GM12873 (cell line): Measurements from ENCODE around the gene KRTCAP2.

Source experiments
- CTCF ChIP-seq: IDR thresholded peaks from 2 replicates; pipeline ENCODE4 v1.5.1; 2012; ENCODE audit warnings: low read depth, mild to moderate bottlenecking, moderate library complexity, low read length, control low read depth; ENCODE audit not compliant: insufficient read depth; ENCODE audit errors: missing control alignments

The KRTCAP2 gene

GRCh38 chr1:155168456-155169210 lies 4.5 kb downstream of the KRTCAP2 start:
- TF ChIP-seq CTCF = no peak

GRCh38 chr1:155167166-155168104 lies 5.7 kb downstream of the KRTCAP2 start:
- peak; percentile 96 for TF ChIP-seq CTCF

- TF ChIP-seq CTCF = no peak
Measured at GRCh38 chr1:155166471-155167165, 6.5 kb downstream of the KRTCAP2 start.

- TF ChIP-seq CTCF = no peak
Measured at GRCh38 chr1:155166051-155166470, 7.0 kb downstream of the KRTCAP2 start.

- TF ChIP-seq CTCF = no peak
Measured at GRCh38 chr1:155160128-155160527, 13.0 kb downstream of the KRTCAP2 start.

GRCh38 chr1:155158991-155159390 lies 14.1 kb downstream of the KRTCAP2 start:
- no peak for TF ChIP-seq CTCF
